Subcutaneous adipose tissue (tissue), 4 donors: ENCODE data around the gene THRAP3. TPM values are rescaled to one million over a fixed set of nuclear protein-coding genes. Genes with fewer than 3 reads are reported as not detected.

Experiments
- CTCF ChIP-seq: fragments of 450-650 bp; IDR thresholded peaks from one replicate; pipeline ENCODE4 v1.5.1; 2016; ENCODE audit warnings: low read depth, mild to moderate bottlenecking, control low read depth, antibody characterized with exemption, moderate library complexity
- total RNA-seq, 4 donors: library from RNA; depleted of rRNA; stranded (reverse); fragments of >200 nt; gene quantifications; one replicate each; pipeline ENCODE4 v1.1.0, GENCODE V29; 2016

Gene THRAP3
- total RNA-seq, 4 donors from 2014 or later = 85.7 to 96.5 (median 87.6) TPM

GRCh38 chr1:36295390-36295789, 71.1 kb downstream of the THRAP3 start:
- TF ChIP-seq CTCF = no peak

GRCh38 chr1:36297062-36297461, 72.8 kb downstream of the THRAP3 start:
- TF ChIP-seq CTCF = no peak

GRCh38 chr1:36298640-36299039, 74.4 kb downstream of the THRAP3 start:
- no peak for TF ChIP-seq CTCF

GRCh38 chr1:36300526-36300925, 76.3 kb downstream of the THRAP3 start:
- TF ChIP-seq CTCF = no peak

GRCh38 chr1:36301220-36301619, 77.0 kb downstream of the THRAP3 start:
- TF ChIP-seq CTCF = no peak

- no peak for TF ChIP-seq CTCF
Observed at GRCh38 chr1:36303244-36303643, 79.0 kb downstream of the THRAP3 start.

- no peak for TF ChIP-seq CTCF
Observed at GRCh38 chr1:36303650-36304360, 79.6 kb downstream of the THRAP3 start.
